ENCODE data around the gene HTR7.

- no peak for TF ChIP-seq POLR2AphosphoS5 (IDR thresholded peaks at IDR 0.05; ENCODE audit: low read depth, low read length)
- no peak for TF ChIP-seq SIN3A (IDR thresholded peaks at IDR 0.05; ENCODE audit: borderline replicate concordance, insufficient read depth, low read length)
- no peak for TF ChIP-seq TAF1 (IDR thresholded peaks at IDR 0.05; ENCODE audit: borderline replicate concordance, insufficient read depth, low read length)
Observed at GRCh38 chr10:90893190-90893589, 35.4 kb upstream of the HTR7 start.
